Muscle layer of duodenum (tissue), 2 donors: ENCODE data around the gene C5orf63.

Source experiments
- H3K27ac ChIP-seq: one replicate; pipeline ENCODE4 v1.7.0; 2013; ENCODE audit warnings: mild to moderate bottlenecking, low read length
- H3K27me3 ChIP-seq: one replicate; pipeline ENCODE4 v1.7.0; 2013; ENCODE audit warnings: low read depth, mild to moderate bottlenecking, control low read depth, low read length
- H3K36me3 ChIP-seq, 2 donors: one replicate each; pipeline ENCODE4 v1.7.0; 2013; ENCODE audit warnings: low read length in 2 of 2, control low read depth in 1 of 2, mild to moderate bottlenecking in 1 of 2; ENCODE audit not compliant: insufficient read depth in 2 of 2, control insufficient read depth in 1 of 2
- H3K4me1 ChIP-seq, 2 donors: one replicate each; pipeline ENCODE4 v1.7.0; 2013; ENCODE audit warnings: low read length in 2 of 2, mild to moderate bottlenecking in 2 of 2, control low read depth in 1 of 2, moderate library complexity in 1 of 2; ENCODE audit not compliant: insufficient read depth in 2 of 2, control insufficient read depth in 1 of 2
- H3K4me3 ChIP-seq, 2 donors: one replicate each; pipeline ENCODE4 v1.7.0; 2013; ENCODE audit warnings: low read length in 2 of 2, low read depth in 1 of 2, mild to moderate bottlenecking in 1 of 2
- H3K9me3 ChIP-seq, 2 donors: one replicate each; pipeline ENCODE4 v1.7.0; 2013; ENCODE audit warnings: low read length in 2 of 2, control low read depth in 1 of 2, mild to moderate bottlenecking in 1 of 2; ENCODE audit not compliant: control insufficient read depth in 1 of 2
- donor health status: healthy.

The C5orf63 gene

GRCh38 chr5:127002390-127002789, 70.9 kb downstream of the C5orf63 start:
- Histone ChIP-seq H3K36me3 (no peaks in the 10 kb centered on the region), H3K27ac (no peak overlapping the region), H3K27me3 (no peaks in the 10 kb centered on the region), H3K4me1 (peaks cover 0 to 6% of the 10 kb centered on the region in 2 donors), H3K9me3 (no peaks in the 10 kb centered on the region), H3K4me3 (no peak overlapping the region)

GRCh38 chr5:127001621-127002296, 71.5 kb downstream of the C5orf63 start:
- Histone ChIP-seq H3K4me1 (peaks cover 0 to 6% of the 10 kb centered on the region in 2 donors), H3K4me3 (no peak overlapping the region), H3K27me3 (no peaks in the 10 kb centered on the region), H3K27ac (no peak overlapping the region), H3K36me3 (no peaks in the 10 kb centered on the region), H3K9me3 (no peaks in the 10 kb centered on the region)
